NCI-H2107 treated with DMSO at 0.1 percent for 48 hours (cell line): Measurements from ENCODE around the gene ZNF541.
"Not testable (repeated sequence)": the region's sequence is repeated elsewhere in the genome, so short reads cannot be mapped to it uniquely, and the experiment has no call there.

Experiments used
- DNase-seq: peaks from one replicate; lab custom pipeline; 2025; ENCODE audit not compliant: unreplicated experiment; lab: John Stamatoyannopoulos, UW

Gene ZNF541

GRCh38 chr19:47599671-47600245 is 26.8 kb upstream of the ZNF541 start:
- not testable (repeated sequence) for DNase-seq

- no peak for DNase-seq
These were observed 25.7 kb upstream of the ZNF541 start for GRCh38 chr19:47598407-47599349.

- no peak for DNase-seq
These were observed 23.0 kb upstream of the ZNF541 start for GRCh38 chr19:47595944-47596343.

- no peak for DNase-seq
These were observed 20.9 kb upstream of the ZNF541 start for GRCh38 chr19:47593860-47594259.

GRCh38 chr19:47589824-47590223 is 16.9 kb upstream of the ZNF541 start:
- no peak for DNase-seq

GRCh38 chr19:47587295-47587694 is 14.3 kb upstream of the ZNF541 start:
- DNase-seq = no peak

GRCh38 chr19:47583161-47583560 is 10.2 kb upstream of the ZNF541 start:
- DNase-seq = not testable (repeated sequence)

- DNase-seq = no peak
These were observed 9.5 kb upstream of the ZNF541 start for GRCh38 chr19:47582320-47582909.

- DNase-seq = no peak
These were observed 8.8 kb upstream of the ZNF541 start for GRCh38 chr19:47581605-47582319.

- DNase-seq = no peak
These were observed 7.4 kb upstream of the ZNF541 start for GRCh38 chr19:47580397-47580796.

- DNase-seq = no peak
These were observed 313 bp downstream of the ZNF541 start for GRCh38 chr19:47572635-47573034.

GRCh38 chr19:47569331-47569730 is 3.6 kb downstream of the ZNF541 start:
- no peak for DNase-seq

GRCh38 chr19:47564081-47564480 is 8.9 kb downstream of the ZNF541 start:
- DNase-seq = no peak

GRCh38 chr19:47561440-47562057 is 11.4 kb downstream of the ZNF541 start:
- no peak for DNase-seq

GRCh38 chr19:47560999-47561398 is 11.9 kb downstream of the ZNF541 start:
- no peak for DNase-seq

GRCh38 chr19:47550129-47550528 is 22.8 kb downstream of the ZNF541 start:
- no peak for DNase-seq

- DNase-seq = no peak
These were observed 23.6 kb downstream of the ZNF541 start for GRCh38 chr19:47549261-47549862.

- no peak for DNase-seq
These were observed 25.7 kb downstream of the ZNF541 start for GRCh38 chr19:47547199-47547598.

- no peak for DNase-seq
These were observed 27.6 kb downstream of the ZNF541 start for GRCh38 chr19:47545061-47545948.

- no peak for DNase-seq
These were observed 28.5 kb downstream of the ZNF541 start for GRCh38 chr19:47544476-47544875.
